ENCODE results near the gene ACKR1. TPM values are rescaled to one million over a fixed set of nuclear protein-coding genes. Genes with fewer than 3 reads are reported as not detected.

The ACKR1 gene
- total RNA-seq, 1 experiment from 2014 or later, result not detected

GRCh38 chr1:159223004-159223403 is 18.3 kb downstream of the ACKR1 start:
- Histone ChIP-seq H3K36me3 (replicated peaks; ENCODE audit: control insufficient read depth, insufficient read depth, low read length) (no peaks in the 10 kb centered on the region), H3K4me3 (ENCODE audit: insufficient read depth, low read depth, low read length) (no peak overlapping the region), H3K27me3 (ENCODE audit: control insufficient read depth, insufficient read depth, low read length) (no peaks in the 10 kb centered on the region)
- no peak for DNase-seq

GRCh38 chr1:159228554-159228953 is 23.9 kb downstream of the ACKR1 start:
- H3K36me3 ChIP-seq (replicated peaks; ENCODE audit: control insufficient read depth, insufficient read depth, low read length), result no peaks in the 10 kb centered on the region
- no peak for DNase-seq
- no peaks in the 10 kb centered on the region for H3K27me3 ChIP-seq (ENCODE audit: control insufficient read depth, insufficient read depth, low read length)
- no peak overlapping the region for H3K4me3 ChIP-seq (ENCODE audit: insufficient read depth, low read depth, low read length)

DNA sequence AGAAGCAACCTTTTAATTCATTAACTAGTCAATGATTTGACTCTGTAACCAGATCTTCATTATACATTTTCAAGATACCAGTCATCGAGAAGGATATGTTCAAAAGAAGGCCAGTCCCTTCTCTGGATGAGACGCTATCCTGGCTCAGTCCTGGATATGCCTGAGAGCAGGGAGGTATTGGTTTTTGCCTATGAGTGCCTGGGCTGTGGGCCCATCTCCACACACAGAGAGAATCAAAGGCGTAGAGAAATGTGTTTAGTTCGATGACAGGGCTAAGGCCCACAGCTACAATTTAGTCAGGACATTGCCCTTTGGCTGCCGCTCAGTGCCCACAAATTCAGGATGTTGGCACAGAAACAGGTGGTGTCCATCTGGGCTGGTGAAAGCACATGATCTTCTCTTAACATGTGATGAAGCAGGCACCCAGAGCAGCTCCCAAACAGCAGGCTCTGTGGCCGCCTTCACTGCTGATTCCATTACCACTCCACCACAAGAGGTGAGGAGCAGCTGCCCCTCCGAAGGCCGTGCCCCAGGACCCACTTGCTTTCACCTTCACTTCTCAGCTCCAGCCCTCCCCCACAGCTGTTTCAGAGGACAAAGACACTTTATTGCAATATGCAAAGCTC is 24.7 kb downstream of the ACKR1 start:
- no peak overlapping the region for H3K4me3 ChIP-seq (ENCODE audit: insufficient read depth, low read depth, low read length)
- H3K27me3 ChIP-seq (ENCODE audit: control insufficient read depth, insufficient read depth, low read length), result no peaks in the 10 kb centered on the region
- no peak for DNase-seq
- H3K36me3 ChIP-seq (replicated peaks; ENCODE audit: control insufficient read depth, insufficient read depth, low read length), result no peaks in the 10 kb centered on the region

DNA sequence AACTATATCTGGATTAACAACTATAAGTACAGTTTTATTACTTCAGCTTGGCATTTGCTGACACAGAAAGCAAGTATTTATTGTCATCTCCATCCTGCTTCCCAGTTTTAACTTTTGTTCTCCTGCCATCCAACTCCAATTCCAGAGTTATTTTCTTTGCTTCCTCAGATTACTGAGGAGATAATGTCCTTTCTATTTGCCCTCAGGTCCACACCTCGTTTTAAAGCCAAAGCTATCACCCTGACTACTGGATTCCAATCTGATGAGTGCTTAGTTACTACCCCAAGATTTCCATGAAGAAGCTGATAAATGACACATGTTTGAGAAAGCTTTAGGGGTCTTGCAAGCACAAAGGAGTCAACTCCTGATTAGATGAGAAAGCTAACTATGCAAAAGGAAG is 25.2 kb downstream of the ACKR1 start:
- H3K36me3 ChIP-seq (replicated peaks; ENCODE audit: control insufficient read depth, insufficient read depth, low read length), result no peaks in the 10 kb centered on the region
- no peak overlapping the region for H3K4me3 ChIP-seq (ENCODE audit: insufficient read depth, low read depth, low read length)
- H3K27me3 ChIP-seq (ENCODE audit: control insufficient read depth, insufficient read depth, low read length), result no peaks in the 10 kb centered on the region
- no peak for DNase-seq

DNA sequence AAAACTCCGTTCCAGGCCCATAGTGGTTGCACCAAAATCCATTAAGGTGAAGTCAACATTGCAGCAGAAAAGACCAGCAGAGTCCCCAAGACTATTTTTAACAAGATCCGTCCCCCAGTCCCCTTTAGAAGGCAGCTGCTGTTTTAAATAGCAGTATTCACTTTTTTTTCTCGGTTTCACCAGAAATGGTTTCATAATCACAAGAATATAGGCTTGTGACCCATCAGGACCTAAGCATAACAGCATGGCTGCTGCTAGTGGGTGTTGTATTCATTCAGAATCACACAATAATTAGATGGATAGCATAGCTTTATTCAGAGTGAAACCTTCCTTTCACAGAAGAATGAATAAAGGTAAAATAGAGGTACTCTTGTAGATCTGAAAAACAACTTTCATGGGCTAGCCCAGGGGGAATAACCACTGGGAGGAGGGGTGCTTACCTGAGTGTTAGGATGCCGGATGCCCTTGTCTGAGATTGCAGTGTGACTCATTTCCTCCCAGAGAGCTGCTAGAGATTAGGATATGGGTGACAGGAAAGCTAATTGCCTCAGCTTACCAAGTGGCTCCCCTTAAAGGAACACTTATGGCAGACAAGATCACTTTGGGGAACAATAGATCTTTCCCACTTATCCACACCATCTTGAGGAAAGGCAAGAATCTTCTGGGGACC is 35.0 kb downstream of the ACKR1 start:
- no peak for DNase-seq
- H3K4me3 ChIP-seq (ENCODE audit: insufficient read depth, low read depth, low read length), result no peak overlapping the region

DNA sequence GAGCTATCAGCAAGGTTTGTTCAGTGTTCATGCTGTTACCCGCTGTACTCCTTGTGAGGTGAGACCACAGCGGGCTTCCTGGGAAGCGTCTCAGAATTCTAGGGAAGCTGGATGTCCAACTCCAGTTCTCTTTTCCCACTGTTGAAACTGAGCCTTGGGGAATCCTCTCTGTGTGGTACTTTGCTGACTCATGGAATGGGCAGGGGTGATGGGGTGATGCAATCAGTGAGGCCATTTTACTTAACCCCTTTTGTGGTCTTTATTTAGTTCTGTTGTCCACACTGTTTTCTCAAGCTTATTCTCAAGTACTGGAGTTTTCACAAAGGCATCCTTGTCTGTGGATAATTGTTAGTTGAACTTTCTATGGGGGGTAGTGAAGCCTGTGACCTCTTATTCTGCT is 42.6 kb downstream of the ACKR1 start:
- DNase-seq, result no peak
- H3K4me3 ChIP-seq (ENCODE audit: insufficient read depth, low read depth, low read length), result no peak overlapping the region
- H3K36me3 ChIP-seq (replicated peaks; ENCODE audit: control insufficient read depth, insufficient read depth, low read length), result no peaks in the 10 kb centered on the region
- no peaks in the 10 kb centered on the region for H3K27me3 ChIP-seq (ENCODE audit: control insufficient read depth, insufficient read depth, low read length)

More for the DNA sequence above, 35.0 kb downstream of the ACKR1 start:
- no peaks in the 10 kb centered on the region for H3K36me3 ChIP-seq (replicated peaks; ENCODE audit: control insufficient read depth, insufficient read depth, low read length)
- H3K27me3 ChIP-seq (ENCODE audit: control insufficient read depth, insufficient read depth, low read length), result no peaks in the 10 kb centered on the region

DNA sequence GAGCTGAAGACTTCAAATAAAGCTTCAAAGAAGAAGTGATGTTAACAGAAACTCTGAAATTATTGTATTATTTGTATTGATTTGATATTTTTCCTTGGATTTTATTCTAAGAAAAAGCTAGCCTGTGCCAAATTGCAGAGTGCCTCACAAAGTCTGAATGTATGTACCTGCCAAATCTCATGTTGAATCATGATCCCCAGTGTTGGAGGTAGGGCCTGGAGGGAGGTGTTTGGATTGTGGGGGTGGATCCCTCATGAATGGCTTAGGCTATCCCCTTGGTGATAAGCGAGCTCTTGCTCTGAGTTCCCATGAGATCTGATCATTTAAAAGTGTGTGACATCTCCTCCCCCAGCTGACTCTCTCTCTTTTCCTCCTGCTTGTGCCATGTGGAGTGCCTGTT is 43.6 kb downstream of the ACKR1 start:
- no peaks in the 10 kb centered on the region for H3K36me3 ChIP-seq (replicated peaks; ENCODE audit: control insufficient read depth, insufficient read depth, low read length)
- H3K27me3 ChIP-seq (ENCODE audit: control insufficient read depth, insufficient read depth, low read length), result no peaks in the 10 kb centered on the region
- no peak for DNase-seq
- no peak overlapping the region for H3K4me3 ChIP-seq (ENCODE audit: insufficient read depth, low read depth, low read length)

GRCh38 chr1:159250638-159251216 is 46.1 kb downstream of the ACKR1 start:
- no peak for DNase-seq
- Histone ChIP-seq H3K27me3 (ENCODE audit: control insufficient read depth, insufficient read depth, low read length) (no peaks in the 10 kb centered on the region), H3K4me3 (ENCODE audit: insufficient read depth, low read depth, low read length) (no peak overlapping the region), H3K36me3 (replicated peaks; ENCODE audit: control insufficient read depth, insufficient read depth, low read length) (no peaks in the 10 kb centered on the region)

Other genes starting within 250 kb of the ACKR1 start
- gene IFI16, start 195.0 kb upstream of the ACKR1 start, total RNA-seq (2014; rRNA removed; shearing (Covaris generic)), result 1.1 and 4.7 TPM in 2 replicates
- 0.31 and 0.55 TPM in 2 replicates for gene AIM2, start 128.1 kb upstream of the ACKR1 start, total RNA-seq (2014; rRNA removed; shearing (Covaris generic))
- 2.1 and 4.1 TPM in 2 replicates for gene CADM3, start 33.3 kb upstream of the ACKR1 start, total RNA-seq (2014; rRNA removed; shearing (Covaris generic))
- gene FCER1A, start 97.5 kb downstream of the ACKR1 start, total RNA-seq (2014; rRNA removed; shearing (Covaris generic)), result not detected in 2 replicates
- gene OR10J4, start 227.3 kb downstream of the ACKR1 start, total RNA-seq (2014; rRNA removed; shearing (Covaris generic)), result not detected in 2 replicates
- not detected in 2 replicates for gene OR10J1, start 234.8 kb downstream of the ACKR1 start, total RNA-seq (2014; rRNA removed; shearing (Covaris generic))

All from H7 (cell line).